GM21360 (cell line): Measurements from ENCODE around the gene CREB3L1.

ENCODE experiments used
- ATAC-seq: cut with Tn5 transposase; IDR thresholded peaks from one replicate; pipeline ENCODE4 v1.9.1; 2021; ENCODE audit warnings: mild to moderate bottlenecking, moderate library complexity; ENCODE audit not compliant: unreplicated experiment

The CREB3L1 gene

GRCh38 chr11:46342239-46342638 lies 64.8 kb downstream of the CREB3L1 start:
- ATAC-seq = no peak

- no peak for ATAC-seq
Observed at GRCh38 chr11:46343520-46343919, 66.1 kb downstream of the CREB3L1 start.

- no peak for ATAC-seq
Observed at GRCh38 chr11:46345131-46345597, 67.7 kb downstream of the CREB3L1 start.

- no peak for ATAC-seq
Observed at GRCh38 chr11:46345881-46346484, 68.5 kb downstream of the CREB3L1 start.

GRCh38 chr11:46346886-46347636 lies 69.6 kb downstream of the CREB3L1 start, which contains the start of gene DGKZ:
TSS of gene DGKZ (plus strand) at chr11:46347463. CDS start at chr11:46347660, 197 bp downstream.
- peak; percentile 63 for ATAC-seq

- no peak for ATAC-seq
Observed at GRCh38 chr11:46347637-46348311, 70.3 kb downstream of the CREB3L1 start.

- no peak for ATAC-seq
Observed at GRCh38 chr11:46348566-46349401, 71.3 kb downstream of the CREB3L1 start.

- no peak for ATAC-seq
Observed at GRCh38 chr11:46350695-46351094, 73.2 kb downstream of the CREB3L1 start.

GRCh38 chr11:46351148-46351547 lies 73.7 kb downstream of the CREB3L1 start:
- ATAC-seq = no peak

- no peak for ATAC-seq
Observed at GRCh38 chr11:46351606-46352005, 74.1 kb downstream of the CREB3L1 start.

GRCh38 chr11:46352063-46352841 lies 74.8 kb downstream of the CREB3L1 start:
- ATAC-seq = no peak

GRCh38 chr11:46353698-46354097 lies 76.2 kb downstream of the CREB3L1 start:
- ATAC-seq = no peak

GRCh38 chr11:46356924-46357482 lies 79.5 kb downstream of the CREB3L1 start:
- ATAC-seq = no peak

- ATAC-seq = no peak
Observed at GRCh38 chr11:46357483-46357936, 80.0 kb downstream of the CREB3L1 start.

GRCh38 chr11:46359953-46360352 lies 82.5 kb downstream of the CREB3L1 start:
- ATAC-seq = no peak

GRCh38 chr11:46360878-46361277 lies 83.4 kb downstream of the CREB3L1 start:
- no peak for ATAC-seq

GRCh38 chr11:46361283-46362155 lies 84.1 kb downstream of the CREB3L1 start:
- no peak for ATAC-seq

- ATAC-seq = no peak
Observed at GRCh38 chr11:46362156-46363030, 84.9 kb downstream of the CREB3L1 start.
